A549 (cell line): ENCODE data around the gene CSRP2. TPM values are rescaled to one million over a fixed set of nuclear protein-coding genes. Genes with fewer than 3 reads are reported as not detected.

ENCODE experiments used
- ATAC-seq, 2 experiments: fragments of 200-7000 bp in 1 of 2; fragments of >200 bp in 1 of 2; cut with Nextera tagmentation in 1 of 2; cut with Tn5 transposase in 1 of 2; 3 replicates each; pipeline versions ENCODE4 v1.8.0 to v1.9.1; 2018 to 2020; ENCODE audit warnings: mild to moderate bottlenecking in 1 of 2, moderate library complexity in 1 of 2
- CTCF ChIA-PET: fragments of 300-600 bp; sonication (Branson Sonifier 250); formaldehyde crosslinking; extraction: SDS; loops from one replicate; lab custom pipeline; 2021; ENCODE audit warnings: antibody characterized with exemption, inconsistent platforms; lab: Yijun Ruan, JAX
- POLR2A ChIA-PET: fragments of 350-600 bp; formaldehyde crosslinking; extraction: SDS; loops from one replicate; lab custom pipeline; 2021; ENCODE audit warnings: antibody characterized with exemption, inconsistent platforms; lab: Yijun Ruan, JAX
- DNase-seq, 2 experiments: peaks; one replicate each; pipeline versions ENCODE4 v3.0.0 to v3.0.0-alpha.2; 2011 to 2016; ENCODE audit warnings: low read depth in 1 of 2, low spot score in 1 of 2
- FAIRE-seq: peaks from 2 replicates; lab custom pipeline; 2011; peaks lifted over from hg19 to GRCh38; lab: Jason Lieb, UNC
- H3K27ac ChIP-seq, 2 experiments: fragments of >200 bp; sonication (Bioruptor Twin); formaldehyde crosslinking; 3 replicates each; pipeline ENCODE4 v1.5.1; 2016 to 2017
- H3K4me1 ChIP-seq: fragments of >200 bp; sonication (Bioruptor Twin); formaldehyde crosslinking; 3 replicates; pipeline ENCODE4 v1.6.1; 2016
- H3K4me2 ChIP-seq: fragments of >200 bp; sonication (Bioruptor Twin); formaldehyde crosslinking; 3 replicates; pipeline ENCODE4 v1.6.1; 2016
- H3K4me3 ChIP-seq: fragments of >200 bp; sonication (Bioruptor Twin); formaldehyde crosslinking; 3 replicates; pipeline ENCODE4 v1.5.1; 2016
- H3K9me3 ChIP-seq: fragments of >200 bp; sonication (Bioruptor Twin); formaldehyde crosslinking; 3 replicates; pipeline ENCODE4 v1.6.1; 2016
- CHD2 ChIP-seq: fragments of 150-350 bp; IDR thresholded peaks from 2 replicates; pipeline ENCODE4 v1.6.1; 2014; ENCODE audit warnings: low read length; ENCODE audit not compliant: partially characterized antibody
- CHD4 ChIP-seq: fragments of 200-600 bp; sonication (generic); IDR thresholded peaks from 2 replicates; pipeline ENCODE4 v1.6.1; 2016; ENCODE audit warnings: antibody characterized with exemption, mild to moderate bottlenecking, borderline replicate concordance
- EHF ChIP-seq: fragments of 250-450 bp; sonication (Bioruptor Pico); IDR thresholded peaks from 2 replicates; pipeline ENCODE4 v1.5.0; 2020; ENCODE audit warnings: mild to moderate bottlenecking
- ESRRA ChIP-seq: fragments of 150-350 bp; IDR thresholded peaks from 2 replicates; pipeline ENCODE4 v1.6.1; 2014; ENCODE audit warnings: mild to moderate bottlenecking, low read length, borderline replicate concordance
- GATA3 ChIP-seq: IDR thresholded peaks from 2 replicates; pipeline ENCODE4 v1.6.1; 2012; ENCODE audit warnings: borderline replicate concordance
- HEYL ChIP-seq: fragments of 250-450 bp; sonication (Bioruptor Pico); IDR thresholded peaks from 2 replicates; pipeline ENCODE4 v1.8.0; 2021; ENCODE audit warnings: mild to moderate bottlenecking, moderate library complexity
- HOXB13 ChIP-seq: fragments of 250-450 bp; sonication (Bioruptor Pico); IDR thresholded peaks from 2 replicates; pipeline ENCODE4 v1.5.0; 2020; ENCODE audit warnings: low read depth, mild to moderate bottlenecking, moderate library complexity
- HOXB5 ChIP-seq: fragments of 250-450 bp; sonication (Bioruptor Pico); IDR thresholded peaks from 2 replicates; pipeline ENCODE4 v1.5.0; 2020; ENCODE audit warnings: mild to moderate bottlenecking, moderate library complexity
- JUN ChIP-seq, 2 experiments: fragments of >200 bp; sonication (Bioruptor Twin); formaldehyde crosslinking; IDR thresholded peaks; 2 replicates in 1 of 2; 3 replicates in 1 of 2; pipeline ENCODE4 v1.6.1; 2016 to 2017
- MAFK ChIP-seq: fragments of 450-650 bp; IDR thresholded peaks from 2 replicates; pipeline ENCODE4 v1.6.1; 2014; ENCODE audit not compliant: partially characterized antibody
- MYC ChIP-seq: IDR thresholded peaks from 2 replicates; pipeline ENCODE4 v1.6.1; 2012; ENCODE audit warnings: mild to moderate bottlenecking, inconsistent platforms, low read length, improper control_type of control experiment, borderline replicate concordance
- NPAS2 ChIP-seq: fragments of 250-450 bp; sonication (Bioruptor Pico); IDR thresholded peaks from 2 replicates; pipeline ENCODE4 v1.8.0; 2022; ENCODE audit warnings: mild to moderate bottlenecking, moderate library complexity, borderline replicate concordance
- PHF8 ChIP-seq: fragments of 200-600 bp; sonication (generic); IDR thresholded peaks from 2 replicates; pipeline ENCODE4 v1.6.1; 2016; ENCODE audit warnings: low read depth, mild to moderate bottlenecking, antibody characterized with exemption, moderate library complexity, borderline replicate concordance
- POLR2A ChIP-seq: IDR thresholded peaks from 2 replicates; pipeline ENCODE4 v1.6.1; 2012; ENCODE audit warnings: mild to moderate bottlenecking, low read length
- RAD21 ChIP-seq, 2 experiments: fragments of >200 bp in 1 of 2; sonication (Bioruptor Twin) in 1 of 2; formaldehyde crosslinking in 1 of 2; IDR thresholded peaks in 1 of 2; conservative IDR thresholded peaks in 1 of 2; 2 replicates in 1 of 2; 3 replicates in 1 of 2; pipeline ENCODE4 v1.6.1; 2012 to 2018; ENCODE audit warnings: inconsistent platforms in 1 of 2
- RARB ChIP-seq: fragments of 250-450 bp; sonication (Bioruptor Pico); IDR thresholded peaks from 2 replicates; pipeline ENCODE4 v1.8.0; 2021; ENCODE audit warnings: mild to moderate bottlenecking, moderate library complexity
- SREBF2 ChIP-seq: fragments of 450-650 bp; IDR thresholded peaks from 2 replicates; pipeline ENCODE4 v1.6.1; 2014; ENCODE audit warnings: mild to moderate bottlenecking, moderate library complexity
- TFCP2L1 ChIP-seq: fragments of 250-450 bp; sonication (Bioruptor Pico); IDR thresholded peaks from 2 replicates; pipeline ENCODE4 v1.5.0; 2021; ENCODE audit warnings: mild to moderate bottlenecking
- ZFP36 ChIP-seq: fragments of 450-650 bp; IDR thresholded peaks from 2 replicates; pipeline ENCODE4 v1.6.1; 2014; ENCODE audit warnings: borderline replicate concordance; ENCODE audit not compliant: partially characterized antibody
- ZNF302 ChIP-seq: fragments of 250-450 bp; sonication (Bioruptor Pico); IDR thresholded peaks from 2 replicates; pipeline ENCODE4 v1.9.0; 2021; ENCODE audit warnings: inconsistent platforms, mild to moderate bottlenecking, moderate library complexity
- WGBS: methylation state at CpG from one replicate; pipeline ENCODE4 v1.1.6; 2017; ENCODE audit errors: missing lambda C conversion rate; 5-methylcytosine and 5-hydroxymethylcytosine counted together
- polyA minus RNA-seq: library from RNA; depleted of rRNA, polyadenylated mRNA; stranded (reverse); fragments of >200 nt; gene quantifications from 2 replicates; pipeline ENCODE4 v1.2.3, GENCODE V29; 2011; rRNA and poly(A)+ RNA removed
- polyA plus RNA-seq, 4 experiments: library from polyadenylated mRNA; depleted of rRNA in 3 of 4; stranded (reverse); fragments of >200 nt; fragmentation: RNase III in 1 of 4; extraction: RNeasy Plus Mini Kit Qiagen cat#74134 plus additional on column Dnase treatment in 1 of 4; gene quantifications; 2 replicates in 3 of 4; 3 replicates in 1 of 4; pipeline ENCODE4 v1.2.3, GENCODE V29; 2011 to 2017
- TF ChIP-seq, protein P1 (sequence below): fragments of 250-450 bp; sonication (Bioruptor Pico); IDR thresholded peaks from 2 replicates; pipeline ENCODE4 v1.5.0; 2020; ENCODE audit warnings: low read depth, mild to moderate bottlenecking, moderate library complexity
- TF ChIP-seq, protein P2 (sequence below): fragments of >200 bp; sonication (Bioruptor Twin); formaldehyde crosslinking; IDR thresholded peaks from 3 replicates; pipeline ENCODE4 v1.6.1; 2016
- TF ChIP-seq, protein P3 (sequence below): fragments of >200 bp; sonication (Bioruptor Twin); formaldehyde crosslinking; IDR thresholded peaks from 3 replicates; pipeline ENCODE4 v1.5.1; 2016
- TF ChIP-seq, protein P4 (sequence below): IDR thresholded peaks from 2 replicates; pipeline ENCODE4 v1.6.1; 2012
- TF ChIP-seq, protein P5 (sequence below): IDR thresholded peaks from 2 replicates; pipeline ENCODE4 v1.6.1; 2012; ENCODE audit warnings: low read depth, borderline replicate concordance

The CSRP2 gene
- 19.2 and 19.5 TPM in 2 replicates for polyA plus RNA-seq (2011; rRNA removed)
- polyA plus RNA-seq (2012; cell fraction: cytosol; rRNA removed) = 17.3 and 18.4 TPM in 2 replicates
- polyA plus RNA-seq (2012; cell fraction: nucleus; rRNA removed) = 7.3 and 8.8 TPM in 2 replicates
- polyA plus RNA-seq (2017; fragmentation: RNase III; extraction: RNeasy Plus Mini Kit Qiagen cat#74134 plus additional on column Dnase treatment) = 23.4 to 23.6 TPM (median 23.6 TPM) in 3 replicates
- 4.9 and 7.3 TPM in 2 replicates for polyA minus RNA-seq

DNA sequence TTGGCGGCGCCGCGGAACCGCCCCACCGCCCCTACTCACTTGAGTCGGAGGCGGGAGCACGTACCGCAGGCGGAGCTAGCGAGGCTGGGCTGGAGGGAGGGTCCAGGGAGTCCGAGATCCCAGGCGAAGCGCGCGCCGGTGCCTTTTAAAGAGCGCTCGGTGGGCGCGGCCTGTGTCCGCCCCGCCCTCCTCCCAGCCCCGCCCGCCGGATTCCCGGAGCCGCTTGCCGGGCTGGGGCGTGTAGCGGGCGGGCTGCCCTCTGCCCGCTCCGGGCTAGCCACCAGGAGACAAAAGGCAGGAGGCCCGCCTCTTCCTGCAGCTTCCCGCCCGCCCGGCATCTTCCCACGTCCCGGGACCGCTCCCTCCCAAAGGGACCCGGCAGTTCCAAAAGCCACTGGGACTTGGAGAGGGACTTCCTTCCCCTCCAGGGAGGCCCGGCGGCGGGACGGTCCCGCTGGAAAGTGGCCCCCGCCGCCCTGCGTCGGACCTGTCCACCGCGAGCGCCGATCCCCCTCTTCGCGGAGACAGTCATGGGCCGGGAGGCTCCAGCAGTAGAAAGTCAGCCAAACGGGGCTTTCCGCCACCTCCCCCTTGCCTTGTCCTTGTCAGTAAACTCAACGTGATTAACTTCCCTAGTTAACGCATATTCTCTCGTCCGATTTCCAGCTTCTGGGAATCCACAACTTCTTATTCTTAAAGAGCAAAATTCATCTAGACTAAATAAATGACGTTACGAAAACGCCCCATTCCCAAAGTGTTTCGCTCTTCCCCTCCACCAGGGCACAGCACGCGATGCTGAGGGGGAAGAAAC lies at the start of gene CSRP2:
TSS of gene CSRP2 (minus strand) at position 121 of the 811 bp plus-strand sequence. CDS start 12,759 bp downstream, outside the sequence.
- FAIRE-seq = no peak
- peak; percentile 86 to 91 for DNase-seq
- POLR2A ChIA-PET = interaction anchor here (0.6 to 1.6 kb wide), 8 partner anchors 13 to 1054 kb away, joined by 3 to 11 read pairs (median 3); partner anchors contain the start of gene ZDHHC17

DNA sequence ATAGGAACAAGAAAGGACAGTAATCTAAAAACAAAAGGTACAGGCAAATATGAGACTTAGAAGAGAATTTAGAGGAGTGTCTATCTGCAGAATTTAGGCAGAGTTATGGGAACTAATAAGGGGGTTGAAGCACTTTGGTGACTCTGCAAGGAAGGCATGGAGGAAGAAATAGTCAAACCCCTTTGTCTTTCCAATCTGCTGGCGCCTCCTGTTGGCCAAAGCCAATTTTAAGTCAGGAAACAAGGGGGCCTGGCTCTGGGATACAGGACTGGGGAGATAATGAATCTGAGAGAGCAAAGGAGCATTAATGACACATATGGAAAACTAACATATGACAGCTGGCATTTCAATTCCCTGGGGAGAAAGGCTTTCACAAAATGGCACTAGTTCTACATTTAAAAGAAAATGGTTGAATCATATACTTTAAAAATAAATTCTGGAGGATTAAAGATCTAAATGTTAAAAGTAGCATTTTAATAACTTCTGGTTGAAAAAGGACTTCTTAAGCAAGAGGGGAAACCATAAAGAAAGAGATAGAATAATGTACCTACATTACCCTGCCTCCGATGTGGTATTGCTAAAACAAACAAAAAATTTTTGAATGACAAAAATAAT lies 48.5 kb upstream of the CSRP2 start:
- 16% methylated on average over 2 of the region's 2 CpGs for WGBS
- Histone ChIP-seq H3K27ac (no peak overlapping the region), H3K4me1 (no peaks in the 10 kb centered on the region), H3K9me3 (no peaks in the 10 kb centered on the region), H3K4me3 (no peak overlapping the region), H3K4me2 (no peak overlapping the region)
- FAIRE-seq (no peak), ATAC-seq (peak in 1 of 2 experiments; percentile 79; a peak in 3 of 6 replicates), DNase-seq (peak; percentile 8 to 46)
- CTCF ChIA-PET = no interaction called here
- POLR2A ChIA-PET = no interaction called here
- TF ChIP-seq, protein P1, sequence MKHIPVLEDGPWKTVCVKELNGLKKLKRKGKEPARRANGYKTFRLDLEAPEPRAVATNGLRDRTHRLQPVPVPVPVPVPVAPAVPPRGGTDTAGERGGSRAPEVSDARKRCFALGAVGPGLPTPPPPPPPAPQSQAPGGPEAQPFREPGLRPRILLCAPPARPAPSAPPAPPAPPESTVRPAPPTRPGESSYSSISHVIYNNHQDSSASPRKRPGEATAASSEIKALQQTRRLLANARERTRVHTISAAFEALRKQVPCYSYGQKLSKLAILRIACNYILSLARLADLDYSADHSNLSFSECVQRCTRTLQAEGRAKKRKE (CRISPR knock-in tag) = no peak
- TF ChIP-seq, protein P2, sequence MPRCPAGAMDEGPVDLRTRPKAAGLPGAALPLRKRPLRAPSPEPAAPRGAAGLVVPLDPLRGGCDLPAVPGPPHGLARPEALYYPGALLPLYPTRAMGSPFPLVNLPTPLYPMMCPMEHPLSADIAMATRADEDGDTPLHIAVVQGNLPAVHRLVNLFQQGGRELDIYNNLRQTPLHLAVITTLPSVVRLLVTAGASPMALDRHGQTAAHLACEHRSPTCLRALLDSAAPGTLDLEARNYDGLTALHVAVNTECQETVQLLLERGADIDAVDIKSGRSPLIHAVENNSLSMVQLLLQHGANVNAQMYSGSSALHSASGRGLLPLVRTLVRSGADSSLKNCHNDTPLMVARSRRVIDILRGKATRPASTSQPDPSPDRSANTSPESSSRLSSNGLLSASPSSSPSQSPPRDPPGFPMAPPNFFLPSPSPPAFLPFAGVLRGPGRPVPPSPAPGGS = no peak
- TF ChIP-seq RAD21 (conservative IDR thresholded peaks at IDR 0.05 in 1 of 2, IDR thresholded peaks at IDR 0.05 in 1 of 2) (peak; percentile 45 to 72), MAFK (no peak)
- TF ChIP-seq, protein P3, sequence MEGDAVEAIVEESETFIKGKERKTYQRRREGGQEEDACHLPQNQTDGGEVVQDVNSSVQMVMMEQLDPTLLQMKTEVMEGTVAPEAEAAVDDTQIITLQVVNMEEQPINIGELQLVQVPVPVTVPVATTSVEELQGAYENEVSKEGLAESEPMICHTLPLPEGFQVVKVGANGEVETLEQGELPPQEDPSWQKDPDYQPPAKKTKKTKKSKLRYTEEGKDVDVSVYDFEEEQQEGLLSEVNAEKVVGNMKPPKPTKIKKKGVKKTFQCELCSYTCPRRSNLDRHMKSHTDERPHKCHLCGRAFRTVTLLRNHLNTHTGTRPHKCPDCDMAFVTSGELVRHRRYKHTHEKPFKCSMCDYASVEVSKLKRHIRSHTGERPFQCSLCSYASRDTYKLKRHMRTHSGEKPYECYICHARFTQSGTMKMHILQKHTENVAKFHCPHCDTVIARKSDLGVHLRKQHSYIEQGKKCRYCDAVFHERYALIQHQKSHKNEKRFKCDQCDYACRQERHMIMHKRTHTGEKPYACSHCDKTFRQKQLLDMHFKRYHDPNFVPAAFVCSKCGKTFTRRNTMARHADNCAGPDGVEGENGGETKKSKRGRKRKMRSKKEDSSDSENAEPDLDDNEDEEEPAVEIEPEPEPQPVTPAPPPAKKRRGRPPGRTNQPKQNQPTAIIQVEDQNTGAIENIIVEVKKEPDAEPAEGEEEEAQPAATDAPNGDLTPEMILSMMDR = peak; percentile 33

More for the DNA sequence above, at the start of gene CSRP2:
- Histone ChIP-seq H3K4me1 (peaks cover 10% of the 10 kb centered on the region; the same call in 2 of the 3 replicates), H3K4me2 (peak within 1 kb of the TSS; percentile 80), H3K27ac (peak within 1 kb of the TSS; percentile 87 to 88), H3K4me3 (peak within 1 kb of the TSS; percentile 56), H3K9me3 (no peaks in the 10 kb centered on the region)
- CTCF ChIA-PET = interaction anchor here (1.1 to 1.9 kb wide), 4 partner anchors 14 to 126 kb away, joined by 3 to 4 read pairs (median 3); no protein-coding TSS in a partner anchor
- TF ChIP-seq CHD2 (no peak), RARB (CRISPR knock-in tag) (no peak), PHF8 (peak; percentile 67; the same call in 1 of the 2 replicates), ESRRA (no peak), HOXB13 (CRISPR knock-in tag) (no peak), TFCP2L1 (CRISPR knock-in tag) (0 out of 2 replicates have a peak, but pooled peaks have one; percentile 67), EHF (no peak), MAFK (no peak), CHD4 (no peak), ZFP36 (no peak), POLR2A (peak; percentile 89), NPAS2 (CRISPR knock-in tag) (no peak), SREBF2 (no peak), HOXB5 (CRISPR knock-in tag) (no peak), MYC (no peak), ZNF302 (CRISPR knock-in tag) (no peak), JUN (IDR thresholded peaks at IDR 0.05) (peak in 1 of 2 experiments; percentile 38; a peak in 1 of 5 replicates), GATA3 (no peak), HEYL (CRISPR knock-in tag) (no peak)
- TF ChIP-seq, protein P4, sequence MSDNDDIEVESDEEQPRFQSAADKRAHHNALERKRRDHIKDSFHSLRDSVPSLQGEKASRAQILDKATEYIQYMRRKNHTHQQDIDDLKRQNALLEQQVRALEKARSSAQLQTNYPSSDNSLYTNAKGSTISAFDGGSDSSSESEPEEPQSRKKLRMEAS = peak; percentile 43; the same call in 1 of the 2 replicates
- TF ChIP-seq, protein P5, sequence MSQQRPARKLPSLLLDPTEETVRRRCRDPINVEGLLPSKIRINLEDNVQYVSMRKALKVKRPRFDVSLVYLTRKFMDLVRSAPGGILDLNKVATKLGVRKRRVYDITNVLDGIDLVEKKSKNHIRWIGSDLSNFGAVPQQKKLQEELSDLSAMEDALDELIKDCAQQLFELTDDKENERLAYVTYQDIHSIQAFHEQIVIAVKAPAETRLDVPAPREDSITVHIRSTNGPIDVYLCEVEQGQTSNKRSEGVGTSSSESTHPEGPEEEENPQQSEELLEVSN = peak; percentile 91
- TF ChIP-seq, protein P2 = 0 out of 3 replicates have a peak, but pooled peaks have one; percentile 52
- 2% methylated on average over 40 of the region's 71 CpGs for WGBS
- peak; percentile 86 to 95 for ATAC-seq
